Measurements from ENCODE around the gene UIMC1.

The UIMC1 gene

GRCh38 chr5:176860381-176860780, 146.2 kb downstream of the UIMC1 start:
- no peak overlapping the region for H3K4me3 ChIP-seq (ENCODE audit: low read depth, low read length)
- no peak for TF ChIP-seq CTCF (IDR thresholded peaks at IDR 0.05; ENCODE audit: low read depth, low read length)

- no peak overlapping the region for H3K4me3 ChIP-seq (ENCODE audit: low read depth, low read length)
- TF ChIP-seq CTCF (IDR thresholded peaks at IDR 0.05; ENCODE audit: low read depth, low read length) = no peak
Measured at GRCh38 chr5:176859916-176860315, 146.7 kb downstream of the UIMC1 start.

- TF ChIP-seq CTCF (IDR thresholded peaks at IDR 0.05; ENCODE audit: low read depth, low read length) = no peak
- H3K4me3 ChIP-seq (ENCODE audit: low read depth, low read length) = no peak overlapping the region
Measured at GRCh38 chr5:176857894-176858273, 148.7 kb downstream of the UIMC1 start.

GRCh38 chr5:176857216-176857893, 149.2 kb downstream of the UIMC1 start:
- H3K4me3 ChIP-seq (ENCODE audit: low read depth, low read length) = no peak overlapping the region
- no peak for TF ChIP-seq CTCF (IDR thresholded peaks at IDR 0.05; ENCODE audit: low read depth, low read length)

- no peak overlapping the region for H3K4me3 ChIP-seq (ENCODE audit: low read depth, low read length)
- TF ChIP-seq CTCF (IDR thresholded peaks at IDR 0.05; ENCODE audit: low read depth, low read length) = no peak
Measured at GRCh38 chr5:176856746-176857145, 149.8 kb downstream of the UIMC1 start.

- no peak for TF ChIP-seq CTCF (IDR thresholded peaks at IDR 0.05; ENCODE audit: low read depth, low read length)
- no peak overlapping the region for H3K4me3 ChIP-seq (ENCODE audit: low read depth, low read length)
Measured at GRCh38 chr5:176855598-176855997, 151.0 kb downstream of the UIMC1 start.
